Tibial nerve (tissue), 4 donors: ENCODE results near the gene USP53.
"Not testable (repeated sequence)": the region's sequence is repeated elsewhere in the genome, so short reads cannot be mapped to it uniquely, and the experiment has no call there.

Source experiments
- CTCF ChIP-seq, 5 experiments: fragments of 200-600 bp in 3 of 5; fragments of 450-650 bp in 2 of 5; sonication (generic) in 3 of 5; IDR thresholded peaks; one replicate each; pipeline ENCODE4 v1.5.1; 2016 to 2019; ENCODE audit warnings: antibody characterized with exemption in 5 of 5, mild to moderate bottlenecking in 3 of 5, moderate library complexity in 2 of 5
- EP300 ChIP-seq, 2 donors: sonication (generic); formaldehyde crosslinking; IDR thresholded peaks; one replicate each; pipeline ENCODE4 v1.6.1; 2017; ENCODE audit warnings: antibody characterized with exemption in 2 of 2, mild to moderate bottlenecking in 1 of 2
- POLR2A ChIP-seq, 2 donors: fragments of 450-650 bp; IDR thresholded peaks; one replicate each; pipeline ENCODE4 v1.6.1; 2017; ENCODE audit warnings: antibody characterized with exemption in 2 of 2, mild to moderate bottlenecking in 2 of 2, moderate library complexity in 2 of 2

- TF ChIP-seq POLR2A, EP300, CTCF (IDR thresholded peaks at IDR 0.05): not testable (repeated sequence)
Measured at GRCh38 chr4:119251037-119251436, 38.5 kb downstream of the USP53 start.
